Forelimb muscle (tissue), 1 donor: ENCODE data around the gene ARHGEF37. TPM values are rescaled to one million over a fixed set of nuclear protein-coding genes. Genes with fewer than 3 reads are reported as not detected.

Experiments
- DNase-seq: peaks from one replicate; pipeline ENCODE4 v3.0.0-alpha.2; 2013; ENCODE audit warnings: low read depth
- polyA plus RNA-seq: library from polyadenylated mRNA; unstranded; fragments of 120-200 nt; gene quantifications from one replicate; pipeline ENCODE4 v1.2.1, GENCODE V29; 2013; ENCODE audit not compliant: insufficient read length

ARHGEF37 gene
- polyA plus RNA-seq, 1 donor: 4.3 TPM

DNA sequence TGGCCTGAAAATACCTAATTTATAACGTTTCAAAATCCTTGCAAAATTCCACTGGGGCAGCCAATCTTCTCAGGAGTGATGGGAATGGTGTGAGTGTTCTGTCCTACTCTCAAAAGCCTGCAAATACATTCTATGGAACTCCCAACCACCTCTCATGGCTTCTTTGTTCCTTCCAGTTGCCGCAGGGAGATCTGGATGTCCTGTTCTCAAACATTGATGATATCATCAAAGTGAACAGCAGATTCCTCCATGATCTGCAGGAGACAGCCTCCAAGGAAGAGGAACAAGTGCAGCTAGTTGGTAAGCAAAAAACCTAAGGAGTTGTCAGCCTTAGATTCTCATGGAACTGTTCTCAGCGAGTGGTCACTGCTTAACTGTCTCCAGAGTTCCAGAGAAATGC lies 19.6 kb downstream of the ARHGEF37 start:
- DNase-seq: no peak

DNA sequence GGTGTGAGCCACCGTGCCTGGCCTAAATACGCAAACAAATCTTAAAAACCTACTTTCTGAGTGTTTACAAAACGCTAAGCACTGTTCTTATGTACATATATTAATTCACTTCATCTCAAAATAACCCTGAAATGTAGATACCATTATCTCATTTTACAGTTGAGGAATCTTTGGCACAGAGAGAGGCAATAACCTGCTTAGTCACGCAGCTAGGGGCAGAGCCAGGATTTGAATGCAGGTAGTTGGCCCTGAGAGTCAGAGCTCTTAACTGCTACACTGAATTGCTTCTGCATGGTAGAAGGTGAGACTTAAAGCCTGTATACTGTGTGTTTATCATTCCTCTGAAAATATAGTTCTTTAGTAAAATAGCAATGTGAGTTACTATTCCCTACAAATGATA lies 21.9 kb downstream of the ARHGEF37 start:
- DNase-seq: no peak

DNA sequence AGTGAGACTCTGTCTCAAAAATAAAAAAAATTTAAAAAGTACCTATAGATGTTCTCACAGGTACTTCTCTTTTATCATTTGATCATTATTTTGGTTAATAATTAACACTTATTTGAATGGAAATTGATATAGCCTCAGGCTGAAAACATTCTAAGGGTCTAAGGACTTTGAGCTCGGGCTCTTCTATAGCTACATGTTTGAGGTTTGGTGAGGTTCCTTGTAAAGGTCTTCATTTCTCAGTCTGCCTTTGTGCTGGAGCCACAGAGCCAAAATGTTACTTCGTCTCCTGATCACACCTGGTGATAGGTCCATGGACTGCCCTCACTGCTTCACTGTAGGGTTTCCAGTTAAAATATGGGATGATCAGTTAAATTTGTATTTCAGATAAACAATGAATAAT lies 22.6 kb downstream of the ARHGEF37 start:
- no peak for DNase-seq

DNA sequence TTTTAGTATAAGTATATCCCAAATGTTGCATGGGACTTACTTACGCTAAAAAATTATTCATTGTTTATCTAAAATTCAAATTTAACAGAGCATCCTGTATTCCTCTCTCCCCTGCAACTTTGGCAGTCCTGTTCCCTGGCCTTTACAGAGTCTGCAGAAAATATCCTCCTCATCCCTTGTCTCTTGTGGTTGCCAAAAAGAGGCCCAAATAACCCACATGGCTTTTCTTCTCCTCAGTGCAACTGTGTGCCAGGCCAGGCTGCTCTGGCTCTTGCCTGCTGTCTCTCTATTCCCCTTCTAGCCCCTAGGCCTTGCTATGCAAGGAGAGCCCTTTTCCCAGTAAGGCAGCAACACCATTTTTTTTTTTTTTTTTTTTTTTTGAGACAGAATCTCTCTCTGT lies 23.0 kb downstream of the ARHGEF37 start:
- no peak for DNase-seq

DNA sequence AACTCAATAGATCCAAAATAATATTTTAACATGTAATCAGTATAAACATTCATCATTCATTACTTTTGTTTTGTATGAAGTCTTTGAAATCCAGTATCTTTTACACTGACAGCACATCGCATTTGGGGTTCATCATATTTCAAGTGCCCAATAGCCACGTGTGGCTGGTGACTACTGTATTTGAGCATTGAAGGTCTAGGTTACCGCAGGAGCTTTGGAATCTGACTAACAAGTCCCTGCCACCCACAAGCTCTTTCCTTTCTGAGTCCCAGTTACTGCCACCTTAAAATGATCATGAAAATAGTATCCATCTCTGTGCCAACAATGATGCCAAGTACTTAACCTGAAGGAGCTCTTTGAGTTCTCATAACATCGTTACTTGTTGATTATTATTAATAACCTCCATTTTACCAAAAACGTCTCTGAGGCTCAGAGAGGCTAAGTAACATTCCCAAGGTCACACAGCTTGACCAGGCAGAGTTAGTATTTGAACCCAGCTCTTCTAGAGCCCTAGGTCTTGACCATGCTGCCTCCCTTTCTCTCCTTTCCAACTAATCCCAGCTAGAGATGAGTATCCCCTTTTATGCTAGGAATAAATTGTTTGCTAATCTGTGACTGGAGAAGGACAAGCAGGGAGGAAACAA lies 24.2 kb downstream of the ARHGEF37 start:
- no peak for DNase-seq

DNA sequence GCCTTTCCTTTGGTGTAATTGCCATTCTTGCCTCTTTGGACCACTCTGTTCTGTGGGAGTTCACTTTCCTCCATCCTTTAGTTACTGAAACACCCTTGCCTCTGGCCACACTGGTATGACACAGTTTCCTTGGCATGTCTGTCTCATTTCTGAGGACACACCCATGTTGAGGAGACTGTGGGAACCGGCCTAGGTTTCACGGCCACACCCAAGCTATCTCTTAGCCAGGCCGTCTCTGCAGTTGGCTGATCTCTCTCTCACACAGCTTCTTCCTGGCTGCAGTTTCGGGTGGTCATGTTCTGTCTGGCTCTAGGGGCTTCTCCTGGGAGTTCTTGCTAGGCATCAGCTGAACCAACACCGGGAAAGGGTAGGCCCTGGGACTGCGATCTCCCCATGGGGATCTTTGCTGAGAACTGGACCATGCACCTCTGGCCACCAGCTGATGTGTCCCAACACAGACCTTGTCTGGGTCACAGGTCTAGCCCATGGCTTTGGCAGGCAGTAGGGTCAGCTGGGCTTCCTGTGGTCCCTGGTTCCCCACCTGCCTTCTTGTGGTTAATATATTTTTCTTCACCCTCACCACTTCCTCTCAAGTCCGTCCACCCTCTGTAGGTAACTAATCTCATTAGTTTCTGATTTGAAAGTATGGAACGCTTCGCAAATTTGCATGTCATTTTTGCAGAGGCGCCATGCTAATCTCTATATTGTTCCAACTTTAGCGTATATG lies 24.9 kb downstream of the ARHGEF37 start:
- no peak for DNase-seq

DNA sequence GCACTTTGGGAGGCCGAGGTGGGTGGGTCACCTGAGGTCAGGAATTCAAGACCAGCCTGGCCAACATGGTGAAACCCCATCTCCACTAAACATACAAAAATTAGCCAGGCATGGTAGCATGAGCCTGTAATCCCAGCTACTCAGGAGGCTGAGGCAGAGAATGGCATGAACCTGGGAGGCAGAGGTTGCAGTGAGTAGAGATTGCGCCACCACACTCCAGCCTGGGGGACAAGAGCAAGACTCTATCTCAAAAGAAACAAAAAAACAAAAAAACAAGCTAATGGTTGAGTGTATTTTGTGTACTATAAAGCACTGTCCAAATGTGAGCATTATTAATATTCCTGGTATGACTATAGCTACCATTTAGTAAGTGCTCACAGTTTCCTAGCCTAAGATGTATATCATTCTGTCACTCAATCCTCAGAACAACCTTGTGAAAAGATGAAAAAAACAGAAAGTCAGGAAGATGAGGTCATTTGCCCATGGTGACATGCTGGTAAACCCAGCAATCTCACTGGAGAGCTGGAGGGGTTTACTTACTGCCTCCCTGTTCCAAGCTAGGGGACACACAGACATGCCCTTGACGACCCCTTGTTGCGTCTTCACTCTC lies 27.7 kb downstream of the ARHGEF37 start:
- DNase-seq: no peak

DNA sequence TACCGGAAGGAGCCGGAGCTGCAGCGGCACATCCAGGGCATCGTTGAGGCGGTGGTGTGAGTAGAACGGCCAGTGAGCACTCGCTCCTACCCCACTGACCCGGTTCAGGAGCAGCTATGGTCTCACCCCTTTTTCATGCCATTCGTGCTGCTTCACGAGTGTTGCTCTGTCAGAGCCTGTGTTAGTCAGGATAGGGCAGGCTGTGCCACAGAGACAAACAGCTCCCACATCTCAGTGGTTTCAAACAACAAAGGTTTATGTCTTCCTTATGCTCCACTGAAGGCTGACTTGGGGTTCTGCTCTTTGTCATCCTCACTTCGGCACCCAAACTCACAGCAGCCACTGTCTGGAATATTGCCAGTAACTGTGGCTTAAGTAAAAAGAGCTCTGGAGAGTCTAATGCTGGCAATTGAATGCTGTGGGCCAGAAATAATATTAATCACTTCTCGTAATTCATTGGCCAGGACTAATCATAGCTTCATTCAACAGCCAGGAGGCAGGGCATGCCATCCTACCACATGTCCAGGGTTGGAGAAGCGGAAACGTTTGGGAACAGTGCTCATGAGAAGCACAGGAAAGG lies 28.4 kb downstream of the ARHGEF37 start:
- no peak for DNase-seq

DNA sequence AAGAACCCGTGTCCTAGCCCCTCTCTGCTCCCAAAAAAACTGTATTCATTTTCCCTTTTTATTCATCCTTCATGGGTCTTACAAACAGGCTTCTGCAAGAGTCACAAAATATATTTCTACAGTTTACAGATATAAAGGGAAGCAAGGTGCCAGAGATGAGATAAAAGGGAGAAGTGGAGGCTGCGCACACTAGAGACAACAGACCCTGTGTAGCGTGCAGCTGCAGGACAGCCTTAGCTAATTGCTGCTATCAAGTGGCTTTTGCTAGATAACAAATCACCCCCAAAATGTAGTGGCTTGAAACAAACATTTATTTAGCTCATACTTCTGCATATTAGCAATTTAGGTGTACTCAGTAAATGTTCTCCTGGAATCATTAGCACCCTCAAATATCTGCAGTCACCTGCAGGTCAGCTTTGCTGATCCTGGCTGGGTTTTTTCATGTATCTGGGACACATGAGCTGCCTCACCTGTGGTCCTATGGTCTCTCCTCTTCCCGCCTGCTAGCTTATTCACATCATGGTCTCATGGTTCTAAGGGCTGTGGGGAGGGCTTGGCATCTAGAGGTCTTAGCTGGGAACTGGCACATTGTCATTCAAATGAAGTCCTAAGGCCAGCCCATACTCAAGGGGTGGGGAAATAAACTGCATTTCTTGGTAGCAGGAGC lies 29.4 kb downstream of the ARHGEF37 start:
- DNase-seq: no peak

DNA sequence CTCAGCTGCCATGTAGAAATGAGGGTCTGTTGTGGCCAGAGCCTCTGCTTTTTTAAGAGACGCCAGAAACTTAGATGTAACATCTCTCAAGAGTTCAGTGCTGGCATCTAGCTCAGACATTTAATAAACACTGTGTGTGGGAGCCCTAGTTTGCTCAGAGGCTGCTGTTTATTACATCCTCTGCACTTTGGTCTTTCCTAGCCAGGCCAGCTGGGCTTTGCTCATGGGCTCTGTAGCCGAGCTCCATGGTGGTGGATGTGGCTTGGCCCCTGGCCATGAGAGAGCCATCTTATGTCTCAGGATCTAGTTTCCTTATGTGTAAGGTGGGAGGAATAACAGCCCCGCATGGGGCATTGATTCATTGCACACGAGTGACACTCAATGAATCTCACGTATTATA lies 30.0 kb downstream of the ARHGEF37 start:
- no peak for DNase-seq

DNA sequence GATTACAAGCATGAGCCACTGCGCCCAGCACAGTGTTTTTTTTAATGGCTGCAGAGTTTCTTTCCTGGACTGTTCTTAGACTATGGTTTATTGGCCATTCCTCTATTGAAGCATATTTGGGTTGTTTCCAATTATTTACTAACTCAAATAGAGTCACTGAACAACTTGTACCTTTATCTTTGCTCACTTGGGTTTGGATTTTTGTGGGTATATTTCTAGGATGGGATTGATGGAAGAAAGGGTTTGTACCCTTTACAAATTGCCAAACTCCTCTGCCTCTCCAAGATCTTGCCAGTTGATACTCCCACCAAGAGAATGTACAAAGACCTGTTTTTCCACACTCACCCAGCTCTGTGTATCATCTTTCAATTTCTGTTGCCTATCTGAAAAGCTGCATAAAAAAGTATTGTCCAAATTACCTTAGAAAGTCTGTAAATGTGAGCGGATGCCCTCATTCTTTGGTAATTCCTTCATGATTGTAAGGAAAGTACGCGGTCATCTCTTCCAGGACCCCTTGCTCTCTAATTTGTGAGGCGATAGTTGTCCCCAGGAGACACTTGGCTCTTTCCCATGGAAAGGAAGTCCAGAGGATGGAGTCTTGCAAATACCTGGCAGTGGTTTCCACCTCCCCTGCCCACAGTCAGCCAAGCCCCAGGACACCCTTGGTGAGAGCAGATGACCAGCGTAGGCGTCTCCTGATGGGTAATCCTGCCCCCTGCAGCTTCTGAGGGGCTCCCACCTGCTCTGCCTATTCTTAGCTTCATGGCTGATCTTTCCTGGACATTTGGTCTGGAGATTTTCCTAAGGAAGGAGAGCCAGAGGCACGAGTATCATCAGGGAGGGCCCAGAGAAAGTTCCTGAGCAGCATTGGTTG lies 33.0 kb downstream of the ARHGEF37 start:
- DNase-seq: no peak

DNA sequence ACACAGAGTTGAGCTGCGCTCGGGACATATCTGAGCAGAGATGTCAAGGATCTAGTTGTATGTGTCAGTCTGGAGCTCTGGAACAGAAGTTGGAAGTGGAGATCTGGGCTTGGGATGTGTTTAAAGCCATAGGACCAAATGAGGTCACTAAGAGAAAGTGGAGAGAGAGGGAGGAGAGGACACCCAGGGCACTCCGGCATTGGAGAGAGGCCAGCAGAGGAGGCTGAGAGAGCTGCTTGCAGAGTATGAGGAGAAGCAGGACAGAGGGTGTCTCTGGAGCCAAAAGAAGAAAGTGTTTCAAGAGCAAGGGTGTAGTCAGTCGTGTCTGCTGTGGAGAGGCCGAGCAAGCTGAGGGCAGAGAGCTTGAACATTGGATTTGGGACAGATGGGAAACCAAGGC lies 34.7 kb downstream of the ARHGEF37 start:
- no peak for DNase-seq

DNA sequence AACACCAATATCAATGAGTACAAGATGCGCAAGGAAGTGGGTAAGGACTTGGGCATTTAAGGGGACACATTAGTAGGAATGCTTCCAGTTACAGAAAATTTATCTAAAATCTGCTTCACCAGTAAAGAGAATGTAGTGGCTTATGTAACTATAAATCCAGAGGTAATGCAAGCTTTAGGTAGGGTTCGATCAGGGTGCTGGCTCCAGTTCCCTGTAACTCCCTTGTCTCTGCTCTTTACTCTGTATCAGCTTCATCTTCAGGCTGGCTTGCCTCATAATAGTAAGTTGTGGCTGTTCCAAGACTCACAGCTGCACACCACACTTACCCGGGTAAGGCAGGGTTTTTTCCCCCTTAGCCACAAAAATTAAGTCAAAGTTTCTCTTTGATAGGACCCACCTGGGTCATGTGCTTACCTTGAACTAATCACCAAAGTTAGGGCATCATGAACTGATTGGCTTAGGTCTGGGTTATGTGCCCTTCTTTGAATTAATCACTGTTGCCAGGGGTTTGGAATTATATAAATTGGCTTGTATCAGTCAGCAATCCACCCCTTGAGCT lies 35.5 kb downstream of the ARHGEF37 start:
- DNase-seq: no peak

DNA sequence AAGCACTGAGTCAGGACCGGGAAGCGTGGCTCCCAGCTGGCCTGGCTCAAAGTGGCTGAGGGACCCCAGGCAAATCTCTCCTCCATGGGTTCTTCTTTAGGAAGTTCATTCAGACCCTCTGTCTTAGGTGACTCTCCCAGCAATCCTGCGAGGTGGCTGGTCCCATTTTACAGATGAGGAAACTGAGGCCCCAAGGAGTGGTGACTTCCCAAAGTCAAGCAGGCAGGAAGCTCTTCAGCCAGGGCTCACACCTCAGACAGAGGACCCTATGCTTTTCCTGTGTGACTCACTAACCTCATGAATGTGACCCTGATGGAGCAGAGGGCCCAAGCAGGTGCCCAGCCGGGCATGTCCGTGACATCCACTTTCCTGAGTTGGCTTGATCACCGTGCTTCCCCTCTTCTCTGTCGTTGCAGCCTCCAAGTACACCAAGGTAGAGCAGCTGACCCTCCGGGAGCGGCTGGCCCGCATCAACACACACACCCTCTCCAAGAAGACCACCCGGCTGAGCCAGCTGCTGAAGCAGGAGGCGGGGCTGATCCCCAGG lies 36.5 kb downstream of the ARHGEF37 start:
- no peak for DNase-seq

DNA sequence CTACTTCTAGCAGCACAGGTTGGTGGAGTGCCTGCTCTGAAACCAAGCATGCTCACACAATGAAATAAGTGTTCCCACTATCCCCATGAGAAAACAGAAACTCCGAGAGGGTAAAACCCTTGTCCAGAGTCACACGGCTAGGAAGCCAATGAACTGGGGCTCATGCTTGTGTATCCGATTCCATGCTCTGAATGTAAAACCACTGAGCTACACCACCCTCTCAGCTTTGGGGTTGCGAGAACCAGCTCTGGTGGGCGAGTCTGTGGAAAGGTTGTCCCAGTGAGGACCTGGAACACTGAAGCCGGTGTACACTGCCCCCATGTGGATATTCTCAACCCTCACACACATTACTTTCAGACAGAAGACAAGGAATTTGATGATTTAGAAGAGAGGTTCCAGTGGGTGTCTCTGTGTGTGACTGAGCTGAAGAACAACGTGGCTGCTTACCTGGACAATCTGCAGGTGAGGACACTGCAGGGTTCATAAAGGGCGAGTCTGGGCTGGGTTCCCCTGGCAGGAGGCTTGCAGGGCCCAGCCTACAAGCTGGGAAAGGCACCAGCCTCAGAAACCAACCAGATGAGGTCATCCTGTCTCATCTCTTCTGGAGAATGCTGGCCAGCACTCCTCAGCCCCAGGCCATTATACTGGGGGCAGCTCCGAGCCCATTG lies 37.4 kb downstream of the ARHGEF37 start:
- DNase-seq: no peak

DNA sequence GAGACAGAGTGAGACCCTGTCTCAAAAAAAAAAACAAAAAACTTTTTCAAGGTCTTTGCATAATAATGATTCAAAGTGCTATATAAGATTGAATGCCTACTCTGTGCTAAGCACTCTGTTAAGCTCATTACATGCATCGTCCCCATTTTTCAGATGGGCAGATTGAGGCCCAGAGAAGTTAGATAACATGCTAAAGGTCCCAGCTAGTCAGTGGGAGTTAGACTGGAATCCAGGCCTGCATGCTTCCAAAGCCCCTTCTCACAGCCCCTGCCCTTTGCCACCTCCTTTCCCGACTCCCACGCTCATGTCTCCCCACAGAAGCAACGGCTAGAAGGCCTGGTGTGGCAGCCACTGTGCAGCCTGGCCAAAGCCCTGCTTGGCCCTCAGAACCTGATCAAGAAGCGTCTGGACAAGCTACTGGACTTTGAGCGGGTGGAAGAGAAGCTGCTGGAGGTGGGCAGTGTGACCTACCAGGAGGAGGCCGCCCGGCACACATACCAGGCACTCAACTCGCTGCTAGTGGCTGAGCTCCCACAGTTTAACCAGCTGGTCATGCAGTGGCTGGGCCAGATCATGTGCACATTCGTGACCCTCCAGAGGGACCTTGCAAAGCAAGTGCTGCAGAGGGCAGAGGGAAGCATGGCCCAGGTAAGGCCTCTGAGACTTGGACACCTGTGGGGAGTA lies 40.3 kb downstream of the ARHGEF37 start:
- no peak for DNase-seq

DNA sequence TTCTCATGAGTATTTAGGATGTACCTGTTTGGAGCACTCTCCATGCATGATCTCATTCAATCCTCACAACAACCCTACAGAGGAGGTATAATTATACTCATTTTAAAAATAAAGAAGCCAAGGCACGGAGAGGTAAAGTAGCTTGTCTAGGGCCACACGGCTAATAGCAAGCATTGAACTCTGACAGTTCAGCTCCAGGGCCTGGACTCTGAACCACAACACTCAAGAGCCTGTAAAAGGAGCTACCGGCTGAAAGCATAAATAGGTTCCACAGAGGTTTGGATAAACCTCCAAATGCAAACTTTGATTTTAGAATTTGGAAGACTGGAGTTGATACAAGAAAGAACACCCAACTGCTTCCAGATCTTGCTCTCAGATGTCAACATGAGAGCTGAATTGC lies 41.2 kb downstream of the ARHGEF37 start:
- no peak for DNase-seq

DNA sequence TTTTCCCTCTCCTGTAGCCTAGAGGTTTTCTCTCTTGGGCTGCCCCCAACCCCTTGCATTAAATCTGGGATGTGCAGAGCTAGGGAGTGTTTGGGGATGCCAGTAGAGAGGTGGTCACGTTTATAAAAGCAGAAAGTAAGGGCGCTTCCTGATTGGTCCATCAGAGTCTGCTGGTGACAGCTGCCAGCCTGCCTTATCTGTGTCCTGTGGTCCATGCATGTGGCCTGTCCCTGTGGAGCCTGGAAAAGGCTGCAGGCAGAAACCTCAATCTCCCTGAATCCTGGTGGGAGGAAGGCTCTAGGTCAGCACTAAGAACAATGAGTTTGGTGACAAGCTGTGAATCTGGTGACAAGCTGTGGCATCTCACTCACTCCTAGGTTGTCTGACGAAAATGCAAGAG lies 42.2 kb downstream of the ARHGEF37 start:
- DNase-seq: no peak

DNA sequence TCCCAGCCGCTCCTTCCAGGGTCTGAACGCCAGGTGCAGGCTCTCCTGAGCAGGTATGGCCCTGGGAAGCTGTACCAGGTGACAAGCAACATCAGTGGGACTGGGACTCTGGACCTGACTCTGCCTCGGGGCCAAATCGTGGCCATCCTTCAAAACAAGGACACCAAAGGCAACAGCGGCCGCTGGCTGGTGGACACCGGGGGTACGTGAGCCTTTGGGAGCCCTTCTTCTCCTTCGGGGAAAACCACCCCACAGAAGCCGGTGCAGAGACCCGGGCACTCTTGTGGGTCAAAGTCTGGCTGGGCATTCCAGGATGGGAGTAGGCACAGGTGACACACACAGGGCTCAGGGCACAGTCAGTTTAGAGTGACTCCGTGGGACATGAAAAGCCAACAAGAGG lies 45.8 kb downstream of the ARHGEF37 start:
- no peak for DNase-seq

DNA sequence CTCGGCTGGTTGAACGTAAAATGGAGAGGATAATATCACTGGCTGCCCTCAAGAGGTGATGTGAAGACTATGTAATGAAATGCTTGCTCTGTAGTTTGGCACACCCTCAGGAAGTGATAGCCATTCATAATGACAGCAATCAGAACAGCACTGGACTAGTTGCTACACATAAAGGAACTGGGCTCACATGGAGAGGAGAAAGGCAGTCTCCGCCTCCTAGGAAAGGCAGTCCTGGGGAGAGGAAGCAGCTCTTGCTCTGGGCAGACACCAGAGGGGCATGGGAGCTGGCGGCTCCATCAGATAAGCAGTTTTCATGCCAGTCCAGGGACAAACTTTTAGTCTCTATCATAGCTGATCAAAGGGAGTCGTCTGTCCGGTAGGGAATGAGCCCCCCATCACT lies 46.9 kb downstream of the ARHGEF37 start:
- no peak for DNase-seq
